Panc1 (cell line): ENCODE data around the gene SMOC2. TPM values are rescaled to one million over a fixed set of nuclear protein-coding genes. Genes with fewer than 3 reads are reported as not detected.

Source experiments
- ATAC-seq: fragments of 200-7000 bp; cut with Tn5 transposase; 2 replicates; pipeline ENCODE4 v1.9.1; 2020; ENCODE audit warnings: mild to moderate bottlenecking, moderate library complexity
- BruUV-seq: library from RNA; stranded (reverse); fragments of 400-500 nt; replicated peaks from 2 replicates; lab custom pipeline; 2021; lab: Mats Ljungman, UMichigan
- CTCF ChIA-PET: fragments of 300-600 bp; sonication (Branson Sonifier 250); formaldehyde crosslinking; loops from one replicate; lab custom pipeline; 2022; ENCODE audit warnings: antibody characterized with exemption; lab: Charles Lee
- POLR2A ChIA-PET: fragments of 300-600 bp; sonication (Branson Sonifier 250); formaldehyde crosslinking; loops from one replicate; lab custom pipeline; 2022; ENCODE audit warnings: antibody characterized with exemption; lab: Charles Lee
- DNase-seq: peaks from one replicate; pipeline ENCODE4 v3.0.0-alpha.2; 2010; ENCODE audit warnings: low read depth, low spot score
- H3K27ac ChIP-seq: 2 replicates; pipeline ENCODE4 v1.5.1; 2011; ENCODE audit warnings: mild to moderate bottlenecking, low read length, inconsistent platforms
- H3K27me3 ChIP-seq: fragments of 200-500 bp; sonication (Bioruptor generic); 2 replicates; pipeline ENCODE4 v1.6.0; 2014; ENCODE audit warnings: low read length, inconsistent platforms; ENCODE audit not compliant: control insufficient read depth, insufficient read depth
- H3K36me3 ChIP-seq: fragments of 200-500 bp; sonication (Bioruptor generic); 2 replicates; pipeline ENCODE4 v1.5.1; 2014; ENCODE audit warnings: inconsistent platforms, mild to moderate bottlenecking, low read length, moderate library complexity; ENCODE audit not compliant: control insufficient read depth, insufficient read depth
- H3K4me1 ChIP-seq: 2 replicates; pipeline ENCODE4 v1.5.1; 2011; ENCODE audit warnings: inconsistent platforms, mild to moderate bottlenecking, low read length, moderate library complexity; ENCODE audit not compliant: control insufficient read depth, insufficient read depth
- H3K4me3 ChIP-seq, 2 experiments: 2 replicates each; pipeline ENCODE4 v1.5.1; 2011 to 2012; ENCODE audit warnings: low read depth in 2 of 2, low read length in 2 of 2, mild to moderate bottlenecking in 2 of 2, inconsistent platforms in 1 of 2, moderate library complexity in 1 of 2
- H3K9me3 ChIP-seq: fragments of 200-500 bp; sonication (Bioruptor generic); 2 replicates; pipeline ENCODE4 v1.5.1; 2014; ENCODE audit warnings: low read depth, mild to moderate bottlenecking, inconsistent platforms, low read length, moderate library complexity; ENCODE audit not compliant: control insufficient read depth, insufficient read depth
- POLR2AphosphoS5 ChIP-seq: IDR thresholded peaks from 2 replicates; pipeline ENCODE4 v1.6.1; 2012; ENCODE audit warnings: mild to moderate bottlenecking, low read depth, low read length, moderate library complexity
- REST ChIP-seq, 2 experiments: IDR thresholded peaks; 2 replicates each; pipeline ENCODE4 v1.6.1; 2011 to 2012; ENCODE audit warnings: low read depth in 2 of 2, control low read depth in 1 of 2, low read length in 1 of 2, mild to moderate bottlenecking in 1 of 2, moderate library complexity in 1 of 2; ENCODE audit not compliant: insufficient read depth in 1 of 2
- SIN3A ChIP-seq: IDR thresholded peaks from 2 replicates; pipeline ENCODE4 v1.6.1; 2012; ENCODE audit warnings: low read depth, mild to moderate bottlenecking, low read length, moderate library complexity, borderline replicate concordance; ENCODE audit not compliant: insufficient read depth
- TCF7L2 ChIP-seq: IDR thresholded peaks from 2 replicates; pipeline ENCODE4 v1.6.1; 2011; ENCODE audit warnings: mild to moderate bottlenecking, low read depth, low read length, inconsistent platforms
- in situ Hi-C: cut with HindIII; loops from 2 replicates; pipeline ENCODE4 v1.10.0; 2016; ENCODE audit warnings: low sequenced_read_pairs, low pct_unique_long_range_greater_than_20kb
- intact Hi-C: fragments of 100-400 bp; cut with micrococcal nuclease; formaldehyde crosslinking; loops from one replicate; pipeline ENCODE4 v1.10.0; 2022; ENCODE audit not compliant: unreplicated experiment
- total RNA-seq: library from RNA; stranded (reverse); gene quantifications from one replicate; pipeline ENCODE4 v1.2.1, GENCODE V29; 2021; ENCODE audit not compliant: unreplicated experiment
- TF ChIP-seq, protein P1 (sequence below): fragments of 450-650 bp; IDR thresholded peaks from 2 replicates; pipeline ENCODE4 v1.5.1; 2017; ENCODE audit warnings: mild to moderate bottlenecking

The SMOC2 gene
- total RNA-seq, 1 experiment from 2014 or later, result 0.13 TPM

DNA sequence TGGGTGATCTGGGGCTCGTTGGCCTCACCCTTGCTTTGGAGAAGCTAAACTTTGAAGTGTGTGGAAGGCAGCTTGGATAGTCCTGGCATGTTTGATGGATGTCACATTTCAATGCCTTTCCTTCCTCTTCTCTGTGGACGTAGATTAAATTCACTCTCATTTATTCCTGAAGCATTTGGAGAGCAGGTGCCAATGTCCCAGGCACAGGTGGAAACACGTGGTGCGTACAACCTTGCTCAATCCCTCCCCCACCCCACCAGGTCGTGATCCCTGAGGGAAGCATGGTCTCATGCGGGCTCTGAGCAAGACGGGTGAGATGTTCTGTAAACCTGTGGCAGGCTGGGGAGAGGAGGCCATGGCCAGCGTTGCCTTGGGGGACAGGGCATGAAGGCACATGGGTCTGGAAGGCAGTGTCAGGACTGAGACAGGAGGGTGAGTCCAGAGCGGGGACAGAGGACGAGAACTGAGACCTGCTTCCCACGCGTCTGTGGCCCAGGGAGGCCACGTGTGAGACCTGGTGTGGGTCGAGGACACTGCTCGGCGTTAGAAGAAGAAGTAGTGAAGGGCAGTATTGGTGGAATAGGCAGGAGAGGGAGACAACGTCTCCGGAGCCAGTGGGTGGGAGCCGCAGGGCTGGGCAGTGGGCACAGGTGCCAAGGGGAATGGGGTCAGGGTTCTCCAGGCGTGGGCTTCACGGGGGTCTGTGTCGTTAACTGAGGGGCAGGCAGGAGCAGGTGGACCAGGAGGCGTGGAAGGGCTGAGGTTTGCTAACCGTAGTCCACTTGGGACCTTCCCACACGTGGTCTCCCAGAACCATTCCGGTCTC lies 34.4 kb downstream of the SMOC2 start:
- TF ChIP-seq REST (IDR thresholded peaks at IDR 0.05; ENCODE audit: insufficient read depth in 1 of 2, low read depth in 2 of 2, low read length in 1 of 2) (no peak), SIN3A (no peak), TCF7L2 (no peak), POLR2AphosphoS5 (no peak)
- TF ChIP-seq, protein P1, sequence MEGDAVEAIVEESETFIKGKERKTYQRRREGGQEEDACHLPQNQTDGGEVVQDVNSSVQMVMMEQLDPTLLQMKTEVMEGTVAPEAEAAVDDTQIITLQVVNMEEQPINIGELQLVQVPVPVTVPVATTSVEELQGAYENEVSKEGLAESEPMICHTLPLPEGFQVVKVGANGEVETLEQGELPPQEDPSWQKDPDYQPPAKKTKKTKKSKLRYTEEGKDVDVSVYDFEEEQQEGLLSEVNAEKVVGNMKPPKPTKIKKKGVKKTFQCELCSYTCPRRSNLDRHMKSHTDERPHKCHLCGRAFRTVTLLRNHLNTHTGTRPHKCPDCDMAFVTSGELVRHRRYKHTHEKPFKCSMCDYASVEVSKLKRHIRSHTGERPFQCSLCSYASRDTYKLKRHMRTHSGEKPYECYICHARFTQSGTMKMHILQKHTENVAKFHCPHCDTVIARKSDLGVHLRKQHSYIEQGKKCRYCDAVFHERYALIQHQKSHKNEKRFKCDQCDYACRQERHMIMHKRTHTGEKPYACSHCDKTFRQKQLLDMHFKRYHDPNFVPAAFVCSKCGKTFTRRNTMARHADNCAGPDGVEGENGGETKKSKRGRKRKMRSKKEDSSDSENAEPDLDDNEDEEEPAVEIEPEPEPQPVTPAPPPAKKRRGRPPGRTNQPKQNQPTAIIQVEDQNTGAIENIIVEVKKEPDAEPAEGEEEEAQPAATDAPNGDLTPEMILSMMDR, result no peak
- ATAC-seq, result no peak
- intact Hi-C loops, result no loop called here
- ChIA-PET CTCF (no interaction called here), POLR2A (no interaction called here)
- in situ Hi-C loops, result no loop called here
- DNase-seq, result no peak
- Histone ChIP-seq H3K36me3 (no peaks in the 10 kb centered on the region), H3K9me3 (no peaks in the 10 kb centered on the region), H3K27me3 (peaks cover 50% of the 10 kb centered on the region), H3K4me3 (no peak overlapping the region), H3K4me1 (no peaks in the 10 kb centered on the region), H3K27ac (no peak overlapping the region)
- no TSS peak for BruUV-seq

GRCh38 chr6:168479421-168479820 lies 38.4 kb downstream of the SMOC2 start:
- POLR2A ChIA-PET, result no interaction called here
- H3K4me1 ChIP-seq, result no peaks in the 10 kb centered on the region
- peaks cover 56% of the 10 kb centered on the region for H3K27me3 ChIP-seq
- CTCF ChIA-PET, result no interaction called here
- DNase-seq (no peak), ATAC-seq (no peak)
- H3K36me3 ChIP-seq, result no peaks in the 10 kb centered on the region
- no peaks in the 10 kb centered on the region for H3K9me3 ChIP-seq
- in situ Hi-C loops (no loop called here), intact Hi-C loops (no loop called here)
- TF ChIP-seq TCF7L2 (no peak), POLR2AphosphoS5 (no peak), SIN3A (no peak), REST (IDR thresholded peaks at IDR 0.05; ENCODE audit: insufficient read depth in 1 of 2, low read depth in 2 of 2, low read length in 1 of 2) (no peak)
- TF ChIP-seq, protein P1, result no peak
- H3K27ac ChIP-seq, result no peak overlapping the region
- no peak overlapping the region for H3K4me3 ChIP-seq
- BruUV-seq, result no TSS peak
